GM23338 (cell line): ENCODE results near the gene SEMA3C. TPM values are rescaled to one million over a fixed set of nuclear protein-coding genes. Genes with fewer than 3 reads are reported as not detected.

ENCODE experiments used
- ATAC-seq: fragments of 200-7000 bp; cut with Tn5 transposase; 3 replicates; pipeline ENCODE4 v1.9.1; 2020
- DNase-seq: peaks from one replicate; pipeline ENCODE4 v3.0.0-alpha.2; 2015; ENCODE audit warnings: low spot score
- H2AFZ ChIP-seq: fragments of 200-600 bp; sonication (generic); 2 replicates; pipeline ENCODE4 v1.8.0; 2016; ENCODE audit warnings: antibody characterized with exemption, mild to moderate bottlenecking, moderate library complexity
- H3F3A ChIP-seq: fragments of 200-600 bp; sonication (generic); replicated peaks from 2 replicates; pipeline ENCODE4 v1.8.0; 2017; ENCODE audit warnings: antibody characterized with exemption, mixed run types, low read depth
- H3K27ac ChIP-seq: fragments of 200-600 bp; sonication (generic); 2 replicates; pipeline ENCODE4 v1.6.1; 2016; ENCODE audit warnings: low read depth
- H3K27me3 ChIP-seq: fragments of 200-600 bp; sonication (generic); 2 replicates; pipeline ENCODE4 v1.8.0; 2016; ENCODE audit warnings: mild to moderate bottlenecking, mixed run types, moderate library complexity; ENCODE audit not compliant: insufficient read depth
- H3K36me3 ChIP-seq: fragments of 200-600 bp; sonication (generic); 2 replicates; pipeline ENCODE4 v1.8.0; 2016; ENCODE audit warnings: mild to moderate bottlenecking; ENCODE audit not compliant: insufficient read depth
- H3K4me1 ChIP-seq: fragments of 200-600 bp; sonication (generic); 2 replicates; pipeline ENCODE4 v1.8.0; 2016; ENCODE audit warnings: mild to moderate bottlenecking, moderate library complexity; ENCODE audit not compliant: insufficient read depth
- H3K4me2 ChIP-seq: fragments of 200-600 bp; sonication (generic); 2 replicates; pipeline ENCODE4 v1.7.1; 2017; ENCODE audit warnings: mixed run types
- H3K4me3 ChIP-seq: fragments of 200-600 bp; sonication (generic); 2 replicates; pipeline ENCODE4 v1.6.1; 2016; ENCODE audit warnings: mixed run types
- H3K79me2 ChIP-seq: fragments of 200-600 bp; sonication (generic); replicated peaks from 2 replicates; pipeline ENCODE4 v1.8.0; 2017; ENCODE audit warnings: mild to moderate bottlenecking; ENCODE audit not compliant: insufficient read depth
- H3K9me2 ChIP-seq: fragments of 200-600 bp; sonication (generic); 2 replicates; pipeline ENCODE4 v1.8.0; 2017; ENCODE audit not compliant: insufficient read depth
- H4K20me1 ChIP-seq: fragments of 200-600 bp; sonication (generic); replicated peaks from 2 replicates; pipeline ENCODE4 v1.8.0; 2017; ENCODE audit warnings: mild to moderate bottlenecking; ENCODE audit not compliant: insufficient read depth
- H3K27ac Mint-ChIP-seq: 2 replicates; pipeline ENCODE4 v1.8.0; 2020; ENCODE audit warnings: inconsistent platforms, mild to moderate bottlenecking, moderate library complexity, mixed read lengths
- H3K27me3 Mint-ChIP-seq: 3 replicates; pipeline ENCODE4 v1.8.0; 2022; ENCODE audit warnings: low read depth, mild to moderate bottlenecking, moderate library complexity, mixed read lengths, inconsistent platforms; ENCODE audit not compliant: insufficient read depth, poor library complexity
- H3K36me3 Mint-ChIP-seq: 3 replicates; pipeline ENCODE4 v1.8.0; 2021; ENCODE audit warnings: low read depth, mild to moderate bottlenecking, inconsistent platforms, moderate library complexity, mixed read lengths
- H3K4me1 Mint-ChIP-seq: 3 replicates; pipeline ENCODE4 v1.8.0; 2020; ENCODE audit warnings: mild to moderate bottlenecking, inconsistent platforms, mixed read lengths
- H3K4me3 Mint-ChIP-seq: 3 replicates; pipeline ENCODE4 v1.8.0; 2021; ENCODE audit warnings: moderate library complexity, mild to moderate bottlenecking, inconsistent platforms, mixed read lengths
- H3K9me3 Mint-ChIP-seq: 3 replicates; pipeline ENCODE4 v1.8.0; 2020; ENCODE audit warnings: moderate library complexity, mild to moderate bottlenecking, inconsistent platforms, mixed read lengths
- CREB1 ChIP-seq: fragments of 250-450 bp; sonication (Bioruptor Pico); IDR thresholded peaks from 2 replicates; pipeline ENCODE4 v1.5.0; 2020; ENCODE audit warnings: low read depth, mild to moderate bottlenecking, moderate library complexity
- EZH2 ChIP-seq: fragments of 200-600 bp; sonication (generic); IDR thresholded peaks from one replicate; pipeline ENCODE4 v1.8.0; 2017; ENCODE audit warnings: antibody characterized with exemption, mild to moderate bottlenecking, low read depth; ENCODE audit not compliant: unreplicated experiment
- JUNB ChIP-seq: IDR thresholded peaks from one replicate; pipeline ENCODE4 v1.6.1; 2016; ENCODE audit warnings: antibody characterized with exemption; ENCODE audit not compliant: unreplicated experiment
- NANOG ChIP-seq: IDR thresholded peaks from 2 replicates; pipeline ENCODE4 v1.6.1; 2016; ENCODE audit warnings: antibody characterized with exemption, borderline replicate concordance
- POLR2AphosphoS5 ChIP-seq: IDR thresholded peaks from 2 replicates; pipeline ENCODE4 v1.6.1; 2016; ENCODE audit warnings: antibody characterized with exemption, low read depth
- STAT1 ChIP-seq: IDR thresholded peaks from one replicate; pipeline ENCODE4 v1.6.1; 2016; ENCODE audit warnings: antibody characterized with exemption; ENCODE audit not compliant: unreplicated experiment
- ZNF114 ChIP-seq: fragments of 250-450 bp; sonication (Bioruptor Pico); IDR thresholded peaks from 2 replicates; pipeline ENCODE4 v1.5.0; 2020; ENCODE audit warnings: mild to moderate bottlenecking, moderate library complexity
- ZNF331 ChIP-seq: fragments of 250-450 bp; sonication (Bioruptor Pico); IDR thresholded peaks from 2 replicates; pipeline ENCODE4 v1.5.0; 2020; ENCODE audit warnings: low read depth, mild to moderate bottlenecking, moderate library complexity
- polyA plus RNA-seq: library from polyadenylated mRNA; unstranded; fragments of >200 nt; fragmentation: Nextera tagmentation; extraction: Ambion mirVana; gene quantifications from 2 replicates; pipeline ENCODE4 v1.2.1, GENCODE V29; 2016
- total RNA-seq: library from RNA; depleted of rRNA; stranded (reverse); fragments of >200 nt; shearing (Covaris generic); gene quantifications from 2 replicates; pipeline ENCODE4 v1.2.3, GENCODE V29; 2014
- TF ChIP-seq, protein P1 (sequence below): IDR thresholded peaks from 2 replicates; pipeline ENCODE4 v1.6.1; 2016; ENCODE audit warnings: antibody characterized with exemption
- TF ChIP-seq, protein P2 (sequence below): fragments of 250-450 bp; sonication (Bioruptor Pico); IDR thresholded peaks from 2 replicates; pipeline ENCODE4 v1.5.0; 2020; ENCODE audit warnings: mild to moderate bottlenecking, moderate library complexity
- TF ChIP-seq, protein P3 (sequence below): IDR thresholded peaks from one replicate; pipeline ENCODE4 v1.6.1; 2018; ENCODE audit warnings: antibody characterized with exemption; ENCODE audit not compliant: unreplicated experiment
- TF ChIP-seq, protein P4 (sequence below), 2 experiments: fragments of 200-600 bp in 1 of 2; sonication (generic) in 1 of 2; conservative IDR thresholded peaks; 2 replicates each; pipeline versions ENCODE4 v1.5.1 to v1.6.1; 2016 to 2017; ENCODE audit warnings: antibody characterized with exemption in 2 of 2, low read depth in 2 of 2, mild to moderate bottlenecking in 2 of 2, moderate library complexity in 1 of 2

SEMA3C gene
- total and polyA plus RNA-seq, 2 experiments from 2014 or later: 1.0 to 3.5 TPM

DNA sequence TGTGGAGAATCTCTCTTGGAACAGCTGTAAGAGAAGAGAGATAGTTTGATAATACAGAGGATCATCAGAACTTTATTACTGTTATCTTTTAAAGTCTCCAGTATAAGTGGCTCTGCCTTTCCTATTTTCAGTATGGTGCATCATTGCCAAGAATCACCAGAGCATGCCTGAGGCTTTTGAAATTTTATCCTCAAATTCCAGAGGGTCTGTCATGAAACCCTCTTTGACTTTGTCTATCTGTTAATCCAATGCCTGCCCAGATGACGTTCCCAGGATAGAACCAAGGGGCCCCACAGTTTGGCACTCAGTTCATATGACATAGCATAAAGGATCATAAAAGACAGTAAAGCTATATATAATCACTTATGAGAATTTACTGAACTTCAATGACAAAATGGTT lies 35.3 kb upstream of the SEMA3C start:
- Histone ChIP-seq H4K20me1 (no peaks in the 10 kb centered on the region), H3F3A (no peaks in the 10 kb centered on the region), H3K36me3 (no peaks in the 10 kb centered on the region), H3K79me2 (no peaks in the 10 kb centered on the region), H3K4me1 (no peaks in the 10 kb centered on the region), H3K27me3 (no peaks in the 10 kb centered on the region), H3K9me2 (no peaks in the 10 kb centered on the region), H3K4me3 (no peak overlapping the region), H2AFZ (no peak overlapping the region), H3K27ac (no peak overlapping the region), H3K4me2 (no peak overlapping the region)
- Mint-ChIP-seq H3K27ac (no peak overlapping the region), H3K4me3 (no peak overlapping the region), H3K27me3 (peaks cover 2% of the 10 kb centered on the region), H3K9me3 (no peaks in the 10 kb centered on the region), H3K4me1 (no peaks in the 10 kb centered on the region), H3K36me3 (no peaks in the 10 kb centered on the region)
- ATAC-seq (no peak), DNase-seq (no peak)
- TF ChIP-seq, protein P1, sequence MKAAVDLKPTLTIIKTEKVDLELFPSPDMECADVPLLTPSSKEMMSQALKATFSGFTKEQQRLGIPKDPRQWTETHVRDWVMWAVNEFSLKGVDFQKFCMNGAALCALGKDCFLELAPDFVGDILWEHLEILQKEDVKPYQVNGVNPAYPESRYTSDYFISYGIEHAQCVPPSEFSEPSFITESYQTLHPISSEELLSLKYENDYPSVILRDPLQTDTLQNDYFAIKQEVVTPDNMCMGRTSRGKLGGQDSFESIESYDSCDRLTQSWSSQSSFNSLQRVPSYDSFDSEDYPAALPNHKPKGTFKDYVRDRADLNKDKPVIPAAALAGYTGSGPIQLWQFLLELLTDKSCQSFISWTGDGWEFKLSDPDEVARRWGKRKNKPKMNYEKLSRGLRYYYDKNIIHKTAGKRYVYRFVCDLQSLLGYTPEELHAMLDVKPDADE: no peak
- TF ChIP-seq STAT1: no peak
- no peak for TF ChIP-seq NANOG
- TF ChIP-seq JUNB: no peak
- TF ChIP-seq, protein P2, sequence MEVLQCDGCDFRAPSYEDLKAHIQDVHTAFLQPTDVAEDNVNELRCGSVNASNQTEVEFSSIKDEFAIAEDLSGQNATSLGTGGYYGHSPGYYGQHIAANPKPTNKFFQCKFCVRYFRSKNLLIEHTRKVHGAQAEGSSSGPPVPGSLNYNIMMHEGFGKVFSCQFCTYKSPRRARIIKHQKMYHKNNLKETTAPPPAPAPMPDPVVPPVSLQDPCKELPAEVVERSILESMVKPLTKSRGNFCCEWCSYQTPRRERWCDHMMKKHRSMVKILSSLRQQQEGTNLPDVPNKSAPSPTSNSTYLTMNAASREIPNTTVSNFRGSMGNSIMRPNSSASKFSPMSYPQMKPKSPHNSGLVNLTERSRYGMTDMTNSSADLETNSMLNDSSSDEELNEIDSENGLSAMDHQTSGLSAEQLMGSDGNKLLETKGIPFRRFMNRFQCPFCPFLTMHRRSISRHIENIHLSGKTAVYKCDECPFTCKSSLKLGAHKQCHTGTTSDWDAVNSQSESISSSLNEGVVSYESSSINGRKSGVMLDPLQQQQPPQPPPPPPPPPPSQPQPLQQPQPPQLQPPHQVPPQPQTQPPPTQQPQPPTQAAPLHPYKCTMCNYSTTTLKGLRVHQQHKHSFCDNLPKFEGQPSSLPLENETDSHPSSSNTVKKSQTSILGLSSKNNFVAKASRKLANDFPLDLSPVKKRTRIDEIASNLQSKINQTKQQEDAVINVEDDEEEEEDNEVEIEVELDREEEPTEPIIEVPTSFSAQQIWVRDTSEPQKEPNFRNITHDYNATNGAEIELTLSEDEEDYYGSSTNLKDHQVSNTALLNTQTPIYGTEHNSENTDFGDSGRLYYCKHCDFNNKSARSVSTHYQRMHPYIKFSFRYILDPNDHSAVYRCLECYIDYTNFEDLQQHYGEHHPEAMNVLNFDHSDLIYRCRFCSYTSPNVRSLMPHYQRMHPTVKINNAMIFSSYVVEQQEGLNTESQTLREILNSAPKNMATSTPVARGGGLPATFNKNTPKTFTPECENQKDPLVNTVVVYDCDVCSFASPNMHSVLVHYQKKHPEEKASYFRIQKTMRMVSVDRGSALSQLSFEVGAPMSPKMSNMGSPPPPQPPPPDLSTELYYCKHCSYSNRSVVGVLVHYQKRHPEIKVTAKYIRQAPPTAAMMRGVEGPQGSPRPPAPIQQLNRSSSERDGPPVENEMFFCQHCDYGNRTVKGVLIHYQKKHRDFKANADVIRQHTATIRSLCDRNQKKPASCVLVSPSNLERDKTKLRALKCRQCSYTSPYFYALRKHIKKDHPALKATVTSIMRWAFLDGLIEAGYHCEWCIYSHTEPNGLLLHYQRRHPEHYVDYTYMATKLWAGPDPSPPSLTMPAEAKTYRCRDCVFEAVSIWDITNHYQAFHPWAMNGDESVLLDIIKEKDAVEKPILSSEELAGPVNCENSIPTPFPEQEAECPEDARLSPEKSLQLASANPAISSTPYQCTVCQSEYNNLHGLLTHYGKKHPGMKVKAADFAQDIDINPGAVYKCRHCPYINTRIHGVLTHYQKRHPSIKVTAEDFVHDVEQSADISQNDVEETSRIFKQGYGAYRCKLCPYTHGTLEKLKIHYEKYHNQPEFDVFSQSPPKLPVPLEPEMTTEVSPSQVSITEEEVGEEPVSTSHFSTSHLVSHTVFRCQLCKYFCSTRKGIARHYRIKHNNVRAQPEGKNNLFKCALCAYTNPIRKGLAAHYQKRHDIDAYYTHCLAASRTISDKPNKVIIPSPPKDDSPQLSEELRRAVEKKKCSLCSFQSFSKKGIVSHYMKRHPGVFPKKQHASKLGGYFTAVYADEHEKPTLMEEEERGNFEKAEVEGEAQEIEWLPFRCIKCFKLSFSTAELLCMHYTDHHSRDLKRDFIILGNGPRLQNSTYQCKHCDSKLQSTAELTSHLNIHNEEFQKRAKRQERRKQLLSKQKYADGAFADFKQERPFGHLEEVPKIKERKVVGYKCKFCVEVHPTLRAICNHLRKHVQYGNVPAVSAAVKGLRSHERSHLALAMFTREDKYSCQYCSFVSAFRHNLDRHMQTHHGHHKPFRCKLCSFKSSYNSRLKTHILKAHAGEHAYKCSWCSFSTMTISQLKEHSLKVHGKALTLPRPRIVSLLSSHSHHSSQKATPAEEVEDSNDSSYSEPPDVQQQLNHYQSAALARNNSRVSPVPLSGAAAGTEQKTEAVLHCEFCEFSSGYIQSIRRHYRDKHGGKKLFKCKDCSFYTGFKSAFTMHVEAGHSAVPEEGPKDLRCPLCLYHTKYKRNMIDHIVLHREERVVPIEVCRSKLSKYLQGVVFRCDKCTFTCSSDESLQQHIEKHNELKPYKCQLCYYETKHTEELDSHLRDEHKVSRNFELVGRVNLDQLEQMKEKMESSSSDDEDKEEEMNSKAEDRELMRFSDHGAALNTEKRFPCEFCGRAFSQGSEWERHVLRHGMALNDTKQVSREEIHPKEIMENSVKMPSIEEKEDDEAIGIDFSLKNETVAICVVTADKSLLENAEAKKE (CRISPR knock-in tag): no peak
- TF ChIP-seq, protein P3, sequence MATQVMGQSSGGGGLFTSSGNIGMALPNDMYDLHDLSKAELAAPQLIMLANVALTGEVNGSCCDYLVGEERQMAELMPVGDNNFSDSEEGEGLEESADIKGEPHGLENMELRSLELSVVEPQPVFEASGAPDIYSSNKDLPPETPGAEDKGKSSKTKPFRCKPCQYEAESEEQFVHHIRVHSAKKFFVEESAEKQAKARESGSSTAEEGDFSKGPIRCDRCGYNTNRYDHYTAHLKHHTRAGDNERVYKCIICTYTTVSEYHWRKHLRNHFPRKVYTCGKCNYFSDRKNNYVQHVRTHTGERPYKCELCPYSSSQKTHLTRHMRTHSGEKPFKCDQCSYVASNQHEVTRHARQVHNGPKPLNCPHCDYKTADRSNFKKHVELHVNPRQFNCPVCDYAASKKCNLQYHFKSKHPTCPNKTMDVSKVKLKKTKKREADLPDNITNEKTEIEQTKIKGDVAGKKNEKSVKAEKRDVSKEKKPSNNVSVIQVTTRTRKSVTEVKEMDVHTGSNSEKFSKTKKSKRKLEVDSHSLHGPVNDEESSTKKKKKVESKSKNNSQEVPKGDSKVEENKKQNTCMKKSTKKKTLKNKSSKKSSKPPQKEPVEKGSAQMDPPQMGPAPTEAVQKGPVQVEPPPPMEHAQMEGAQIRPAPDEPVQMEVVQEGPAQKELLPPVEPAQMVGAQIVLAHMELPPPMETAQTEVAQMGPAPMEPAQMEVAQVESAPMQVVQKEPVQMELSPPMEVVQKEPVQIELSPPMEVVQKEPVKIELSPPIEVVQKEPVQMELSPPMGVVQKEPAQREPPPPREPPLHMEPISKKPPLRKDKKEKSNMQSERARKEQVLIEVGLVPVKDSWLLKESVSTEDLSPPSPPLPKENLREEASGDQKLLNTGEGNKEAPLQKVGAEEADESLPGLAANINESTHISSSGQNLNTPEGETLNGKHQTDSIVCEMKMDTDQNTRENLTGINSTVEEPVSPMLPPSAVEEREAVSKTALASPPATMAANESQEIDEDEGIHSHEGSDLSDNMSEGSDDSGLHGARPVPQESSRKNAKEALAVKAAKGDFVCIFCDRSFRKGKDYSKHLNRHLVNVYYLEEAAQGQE: no peak
- no peak for TF ChIP-seq ZNF331 (CRISPR knock-in tag)
- no peak for TF ChIP-seq EZH2
- TF ChIP-seq, protein P4, sequence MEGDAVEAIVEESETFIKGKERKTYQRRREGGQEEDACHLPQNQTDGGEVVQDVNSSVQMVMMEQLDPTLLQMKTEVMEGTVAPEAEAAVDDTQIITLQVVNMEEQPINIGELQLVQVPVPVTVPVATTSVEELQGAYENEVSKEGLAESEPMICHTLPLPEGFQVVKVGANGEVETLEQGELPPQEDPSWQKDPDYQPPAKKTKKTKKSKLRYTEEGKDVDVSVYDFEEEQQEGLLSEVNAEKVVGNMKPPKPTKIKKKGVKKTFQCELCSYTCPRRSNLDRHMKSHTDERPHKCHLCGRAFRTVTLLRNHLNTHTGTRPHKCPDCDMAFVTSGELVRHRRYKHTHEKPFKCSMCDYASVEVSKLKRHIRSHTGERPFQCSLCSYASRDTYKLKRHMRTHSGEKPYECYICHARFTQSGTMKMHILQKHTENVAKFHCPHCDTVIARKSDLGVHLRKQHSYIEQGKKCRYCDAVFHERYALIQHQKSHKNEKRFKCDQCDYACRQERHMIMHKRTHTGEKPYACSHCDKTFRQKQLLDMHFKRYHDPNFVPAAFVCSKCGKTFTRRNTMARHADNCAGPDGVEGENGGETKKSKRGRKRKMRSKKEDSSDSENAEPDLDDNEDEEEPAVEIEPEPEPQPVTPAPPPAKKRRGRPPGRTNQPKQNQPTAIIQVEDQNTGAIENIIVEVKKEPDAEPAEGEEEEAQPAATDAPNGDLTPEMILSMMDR (conservative IDR thresholded peaks at IDR 0.05; ENCODE audit: low read depth in 2 of 2): no peak
- no peak for TF ChIP-seq CREB1 (CRISPR knock-in tag)
- no peak for TF ChIP-seq POLR2AphosphoS5
- TF ChIP-seq ZNF114 (CRISPR knock-in tag): no peak
